Colon (tissue), 2 donors: ENCODE measurements around the gene NTRK2.

Source experiments
- FAIRE-seq: peaks from 2 replicates; lab custom pipeline; 2012; peaks lifted over from hg19 to GRCh38; lab: Jason Lieb, UNC
- donor health status: control.
- donor health status: control.

Gene NTRK2

GRCh38 chr9:84669288-84670137 is at the start of gene NTRK2:
TSS of gene NTRK2 (plus strand) at chr9:84669729. CDS start at chr9:84670749, 1,020 bp downstream.
- FAIRE-seq: no peak

- FAIRE-seq: no peak
These were observed 49.2 kb upstream of the NTRK2 start for GRCh38 chr9:84620338-84620737.

- no peak for FAIRE-seq
These were observed 47.7 kb upstream of the NTRK2 start for GRCh38 chr9:84621811-84622210.

- FAIRE-seq: no peak
These were observed 46.5 kb upstream of the NTRK2 start for GRCh38 chr9:84622981-84623380.

- no peak for FAIRE-seq
These were observed 33.1 kb upstream of the NTRK2 start for GRCh38 chr9:84636436-84636835.

GRCh38 chr9:84642553-84643141 is 26.9 kb upstream of the NTRK2 start:
- FAIRE-seq: no peak

GRCh38 chr9:84647699-84648098 is 21.8 kb upstream of the NTRK2 start:
- FAIRE-seq: no peak

- FAIRE-seq: no peak
These were observed 16.9 kb upstream of the NTRK2 start for GRCh38 chr9:84652496-84653120.

- FAIRE-seq: no peak
These were observed 14.1 kb upstream of the NTRK2 start for GRCh38 chr9:84655447-84655846.

- FAIRE-seq: no peak
These were observed 10.2 kb upstream of the NTRK2 start for GRCh38 chr9:84659313-84659712.

GRCh38 chr9:84659773-84660172 is 9.8 kb upstream of the NTRK2 start:
- no peak for FAIRE-seq

- FAIRE-seq: no peak
These were observed 1.8 kb upstream of the NTRK2 start for GRCh38 chr9:84667571-84668195.

GRCh38 chr9:84668196-84669012 is 1.1 kb upstream of the NTRK2 start:
- FAIRE-seq: no peak

GRCh38 chr9:84669013-84669287 is 579 bp upstream of the NTRK2 start:
- FAIRE-seq: no peak

GRCh38 chr9:84670138-84671041 is 861 bp downstream of the NTRK2 start:
- FAIRE-seq: no peak

GRCh38 chr9:84671586-84672521 is 2.3 kb downstream of the NTRK2 start:
- FAIRE-seq: no peak

- no peak for FAIRE-seq
These were observed 4.3 kb downstream of the NTRK2 start for GRCh38 chr9:84673806-84674205.

GRCh38 chr9:84677080-84677479 is 7.6 kb downstream of the NTRK2 start:
- FAIRE-seq: no peak

- FAIRE-seq: no peak
These were observed 10.0 kb downstream of the NTRK2 start for GRCh38 chr9:84679571-84679970.
